Retina (tissue), 1 donor: ENCODE results near the gene MYLK.
A peak's percentile ranks its signal among the peaks of the same experiment; 100 is the strongest.
"Not testable (repeated sequence)": the region's sequence is repeated elsewhere in the genome, so short reads cannot be mapped to it uniquely, and the experiment has no call there.

Experiments
- DNase-seq: peaks from one replicate; pipeline ENCODE4 v3.0.0-alpha.2; 2016

MYLK gene

DNA sequence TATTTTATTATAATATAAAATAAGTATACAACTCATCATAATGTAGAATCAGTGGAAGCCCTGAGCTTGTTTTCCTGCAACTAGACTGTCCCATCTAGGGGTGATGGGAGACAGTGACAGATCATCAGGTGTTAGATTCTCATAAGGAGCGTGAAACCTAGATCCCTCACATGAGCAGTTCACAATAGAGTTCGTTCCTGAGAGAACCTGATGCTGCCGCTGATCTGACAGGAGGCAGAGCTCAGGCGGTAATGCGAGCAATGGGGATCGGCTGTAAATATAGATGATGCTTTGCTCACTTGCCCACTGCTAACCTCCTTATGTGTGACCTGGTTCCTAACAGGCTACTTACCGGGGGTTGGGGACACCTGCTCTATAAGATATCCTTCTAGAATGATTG lies 272.5 kb downstream of the MYLK start:
- not testable (repeated sequence) for DNase-seq

- DNase-seq: no peak
These were observed 273.1 kb downstream of the MYLK start for GRCh38 chr3:123611082-123611481.

DNA sequence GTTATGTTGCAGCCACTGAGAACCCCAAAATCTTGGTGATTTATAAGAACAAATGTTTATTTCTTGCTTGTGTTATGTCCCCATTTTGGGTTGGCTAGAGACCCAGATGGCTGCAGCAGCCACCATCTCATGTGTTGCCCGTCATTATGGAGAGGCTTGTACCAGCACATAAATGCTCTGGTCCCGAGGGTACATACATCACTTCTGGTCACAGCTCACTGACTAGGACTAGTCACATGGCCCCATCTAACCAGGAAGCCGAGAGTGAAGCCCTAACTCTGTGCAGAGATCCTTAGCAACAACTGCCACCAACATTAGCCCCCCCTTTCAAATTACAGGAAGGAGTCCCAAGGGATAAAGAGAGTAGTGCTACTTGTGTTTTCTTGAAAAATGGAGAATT lies 273.8 kb downstream of the MYLK start:
- DNase-seq: peak; percentile 51

GRCh38 chr3:123609063-123609462 lies 275.1 kb downstream of the MYLK start:
- DNase-seq: no peak

DNA sequence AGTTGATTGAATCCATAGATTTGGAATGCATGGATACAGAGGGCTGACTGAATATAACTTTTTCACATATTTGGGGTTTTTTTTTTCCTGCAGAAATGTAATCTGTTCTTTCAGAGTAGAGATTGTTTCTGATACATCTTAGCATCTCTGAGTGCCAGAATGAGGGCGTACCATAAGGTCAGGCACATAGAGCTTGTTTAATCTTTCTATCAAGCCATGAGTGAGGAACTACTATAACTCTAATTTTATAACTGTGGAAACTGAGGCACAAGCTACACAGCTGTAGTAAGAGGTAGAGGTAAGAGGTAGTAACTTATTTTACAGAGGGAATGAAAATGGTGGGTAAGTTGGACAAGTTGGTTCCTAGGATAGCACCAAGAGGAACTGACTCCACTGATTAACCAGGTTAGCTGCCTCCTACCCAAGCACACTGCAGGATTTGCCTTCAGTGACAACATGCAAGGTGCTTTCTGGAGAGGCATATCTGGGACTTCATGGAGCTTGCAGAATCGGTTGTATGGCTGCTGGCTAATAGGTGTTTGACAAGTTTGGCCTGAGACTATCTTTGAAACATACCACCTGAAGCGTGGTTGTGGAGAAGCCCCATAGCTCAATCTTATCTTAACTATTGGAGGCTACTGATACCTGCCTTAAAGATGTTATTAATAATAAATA lies 275.7 kb downstream of the MYLK start:
- no peak for DNase-seq

- DNase-seq: no peak
These were observed 277.6 kb downstream of the MYLK start for GRCh38 chr3:123606527-123606926.

DNA sequence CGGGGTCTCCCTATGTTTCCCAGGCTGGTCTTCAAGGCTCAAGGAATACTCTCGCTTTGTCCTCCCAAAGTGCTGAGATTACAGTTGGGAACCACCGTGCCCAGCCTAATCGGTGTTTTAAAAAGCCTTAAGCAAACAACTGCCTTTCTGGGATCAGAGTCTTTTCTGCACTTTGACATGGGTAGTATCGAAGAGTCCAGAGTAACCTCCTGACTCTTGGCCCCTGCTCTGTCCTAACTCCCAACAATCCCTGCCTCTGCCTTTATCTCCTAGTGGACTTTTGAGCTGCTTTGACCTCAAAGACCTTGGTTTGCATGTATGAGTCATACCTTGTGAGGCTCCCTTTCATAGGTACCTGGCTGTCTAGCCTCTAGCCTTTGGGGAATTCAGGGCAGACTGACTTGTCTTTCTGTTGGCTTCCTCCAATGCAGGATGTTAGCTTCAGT lies 278.3 kb downstream of the MYLK start:
- no peak for DNase-seq

DNA sequence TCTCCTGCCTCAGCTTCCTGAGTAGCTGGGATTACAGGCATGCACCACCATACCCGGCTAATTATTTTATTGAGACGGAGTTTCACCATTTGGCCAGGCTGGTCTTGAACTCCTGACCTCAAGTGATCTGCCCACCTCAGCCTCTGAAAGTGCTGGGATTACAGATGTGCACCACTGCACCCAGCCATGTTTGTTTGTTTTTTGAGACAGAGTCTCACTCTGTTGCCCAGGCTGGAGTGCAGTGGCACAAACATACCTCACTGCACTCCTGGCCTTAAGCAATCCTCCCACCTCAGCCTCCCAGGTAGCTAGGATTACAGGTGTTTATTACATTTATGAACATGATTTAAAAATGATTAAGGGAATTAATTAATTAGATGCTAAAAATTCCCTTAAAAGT lies 281.0 kb downstream of the MYLK start:
- DNase-seq: not testable (repeated sequence)

DNA sequence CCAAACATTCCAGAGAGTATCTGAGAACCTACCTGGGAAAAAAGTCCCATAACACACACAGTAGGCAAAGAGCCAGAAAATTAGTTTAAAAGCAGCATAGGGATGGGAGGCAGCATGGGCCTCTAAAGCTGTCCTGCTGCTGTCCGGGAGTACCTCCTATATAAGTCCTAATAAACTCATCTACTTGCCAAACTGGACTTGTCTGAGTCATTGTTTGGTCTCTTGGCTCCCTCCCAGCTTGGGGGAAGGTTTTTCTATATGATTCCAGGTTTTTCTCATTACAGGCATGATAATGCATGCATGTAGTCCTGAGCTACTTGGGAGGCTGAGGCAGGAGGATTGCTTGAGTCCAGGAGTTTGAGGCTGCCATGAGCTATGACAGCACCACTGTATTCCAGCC lies 281.8 kb downstream of the MYLK start:
- no peak for DNase-seq

- DNase-seq: not testable (repeated sequence)
These were observed 283.3 kb downstream of the MYLK start for GRCh38 chr3:123600863-123601262.

DNA sequence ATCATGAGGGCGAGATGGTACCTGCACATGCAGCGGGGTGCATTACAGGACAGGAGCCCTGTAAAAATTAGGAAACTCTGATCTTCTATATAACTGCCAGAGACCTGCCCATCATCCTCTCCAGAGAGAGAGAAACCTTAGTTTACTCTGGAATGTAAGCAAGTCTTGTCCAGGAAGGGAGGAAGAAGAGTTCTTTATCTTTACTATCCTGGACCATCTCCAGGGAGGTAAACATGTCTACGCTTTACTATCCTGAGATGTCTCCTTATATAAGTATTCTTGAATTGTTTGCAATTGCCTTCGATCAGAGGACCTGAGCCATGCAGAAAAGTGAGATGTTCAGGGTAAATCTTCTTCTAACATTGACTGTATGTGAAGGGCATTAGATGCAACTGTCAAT lies 286.6 kb downstream of the MYLK start:
- no peak for DNase-seq

DNA sequence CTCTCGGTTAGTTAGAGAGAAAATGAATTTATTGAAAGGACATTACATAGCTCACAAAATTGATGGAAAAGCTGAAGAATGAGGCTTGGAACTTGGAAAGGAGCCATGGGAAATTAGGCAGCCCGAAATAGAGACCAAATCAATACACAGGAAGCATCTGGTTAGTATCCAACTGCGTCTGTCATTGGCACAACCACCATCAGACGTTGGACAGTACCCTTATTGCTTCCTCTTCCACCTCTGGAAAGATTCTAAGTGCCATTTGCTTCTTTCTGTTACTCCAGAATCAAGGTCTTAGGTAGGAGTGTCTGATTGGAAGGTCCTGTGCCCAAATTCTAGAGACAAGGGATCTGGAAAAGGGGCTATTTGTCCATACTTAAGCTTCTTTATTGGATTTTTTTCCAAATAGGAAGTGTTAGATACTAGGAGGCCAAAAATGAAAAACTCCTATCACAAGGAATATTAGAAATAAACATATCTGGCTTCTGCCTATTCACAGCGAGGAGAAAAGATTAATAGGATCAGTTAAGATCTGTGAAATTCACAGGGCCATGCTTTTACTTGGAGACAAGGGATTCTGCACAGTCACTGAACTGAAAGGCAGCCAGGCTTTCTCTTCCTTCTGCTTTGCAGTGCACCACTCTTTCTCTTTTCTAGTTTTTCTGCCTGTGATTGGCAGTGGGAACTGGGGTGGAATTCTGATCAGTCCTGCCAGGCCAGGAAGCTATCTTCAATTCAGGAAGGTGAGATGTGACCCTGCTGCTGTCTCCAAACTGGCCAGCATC lies 288.5 kb downstream of the MYLK start:
- no peak for DNase-seq

DNA sequence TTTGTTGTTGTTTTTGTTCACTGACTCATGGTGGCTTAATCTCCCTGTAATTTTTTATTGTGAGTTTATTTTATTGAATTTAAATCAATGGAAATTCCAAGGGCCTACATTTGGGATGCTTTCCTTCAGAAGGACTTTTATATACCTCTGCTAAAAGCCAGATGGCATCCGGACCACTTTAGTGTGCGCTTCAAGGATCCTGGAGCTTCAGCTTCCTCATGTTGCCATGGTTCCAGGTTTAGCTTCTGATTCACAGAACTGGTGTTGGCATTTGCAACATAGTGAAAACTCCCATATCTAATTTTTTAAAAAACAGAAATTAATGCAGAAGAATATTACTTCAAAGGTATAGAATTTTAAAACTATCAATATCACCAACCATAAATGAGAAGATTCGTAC lies 290.8 kb downstream of the MYLK start:
- no peak for DNase-seq

DNA sequence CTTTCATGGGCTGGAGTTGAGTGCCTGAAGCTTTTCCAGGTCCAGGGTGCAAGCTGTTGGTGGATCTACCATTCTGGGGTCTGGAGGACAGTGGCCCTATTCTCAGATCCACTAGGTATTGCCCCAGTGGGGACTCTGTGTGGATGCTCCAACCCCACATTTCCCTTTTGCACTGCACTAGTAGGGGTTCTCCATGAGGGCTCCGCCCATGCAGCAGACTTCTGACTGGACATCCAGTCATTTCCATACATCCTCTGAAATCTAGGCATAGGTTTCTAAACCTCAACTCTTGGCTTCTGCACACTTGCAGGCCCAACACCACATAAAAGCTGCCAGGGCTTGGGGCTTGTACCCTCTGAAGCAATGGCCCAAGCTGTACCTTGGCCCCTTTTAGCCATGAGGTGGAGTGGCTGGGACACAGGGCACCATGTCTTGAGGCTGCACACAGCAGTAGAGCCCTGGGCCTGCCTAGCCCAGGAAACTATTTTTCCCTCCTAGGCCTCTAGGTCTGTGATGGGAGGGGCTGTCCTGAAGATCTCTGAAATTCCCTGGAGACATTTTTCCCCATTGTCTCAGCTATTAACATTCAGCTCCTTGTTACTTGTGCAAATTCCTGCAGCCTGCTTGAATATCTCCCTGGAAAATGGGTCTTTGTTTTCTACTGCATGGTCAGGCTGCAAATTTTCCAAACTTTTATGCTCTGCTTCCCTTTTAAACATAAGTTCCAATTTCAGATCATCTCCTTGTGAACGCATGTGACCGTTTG lies 293.3 kb downstream of the MYLK start:
- no peak for DNase-seq

GRCh38 chr3:123587401-123587800 lies 296.7 kb downstream of the MYLK start:
- DNase-seq: no peak

DNA sequence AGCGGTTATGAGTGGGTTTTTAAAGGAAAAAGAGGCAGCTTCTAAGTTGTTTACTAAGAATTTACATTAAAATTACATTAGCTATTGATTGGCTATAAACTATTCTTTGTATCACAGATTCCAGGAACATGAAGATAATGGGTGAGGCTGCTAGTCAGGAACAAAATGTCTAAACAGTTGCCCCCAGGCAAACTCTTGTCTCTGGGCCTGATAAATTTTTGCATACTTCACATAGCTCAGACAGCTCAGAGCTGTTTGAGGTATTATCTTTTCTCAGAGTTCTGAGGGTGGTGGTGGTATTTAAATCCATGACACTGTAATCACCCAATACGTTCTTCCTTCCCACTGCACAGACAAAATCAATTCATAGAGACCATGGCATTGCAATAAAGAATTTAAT lies 297.2 kb downstream of the MYLK start:
- no peak for DNase-seq

- DNase-seq: peak; percentile 81
These were observed 298.0 kb downstream of the MYLK start for GRCh38 chr3:123586131-123586530.

- DNase-seq: peak; percentile 99
These were observed 298.9 kb downstream of the MYLK start, which contains the start of gene HACD2 for GRCh38 chr3:123584988-123585937. HACD2 (minus strand) TSS chr3:123585053; CDS start chr3:123585027, 26 bp downstream.

GRCh38 chr3:123584284-123584987 lies 299.7 kb downstream of the MYLK start:
- DNase-seq: peak; percentile 70

DNA sequence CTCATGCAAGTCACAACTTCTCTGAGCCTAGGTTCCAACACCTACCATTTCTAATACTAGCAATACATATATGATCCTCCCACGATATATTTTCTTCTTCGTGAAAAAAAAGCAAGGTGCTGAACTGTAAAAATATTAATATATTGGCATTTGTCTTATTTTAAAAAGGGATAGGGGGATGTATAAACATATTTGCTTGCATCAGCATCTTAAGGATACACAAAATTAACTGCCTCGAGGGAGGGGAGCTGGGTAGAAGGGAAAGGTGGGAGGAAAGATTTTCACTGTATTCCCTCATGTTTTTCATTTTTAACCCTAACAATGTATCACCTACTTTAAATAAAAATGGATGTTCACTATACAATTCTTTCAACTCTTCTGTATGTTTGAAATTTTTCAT lies 300.6 kb downstream of the MYLK start:
- no peak for DNase-seq

DNA sequence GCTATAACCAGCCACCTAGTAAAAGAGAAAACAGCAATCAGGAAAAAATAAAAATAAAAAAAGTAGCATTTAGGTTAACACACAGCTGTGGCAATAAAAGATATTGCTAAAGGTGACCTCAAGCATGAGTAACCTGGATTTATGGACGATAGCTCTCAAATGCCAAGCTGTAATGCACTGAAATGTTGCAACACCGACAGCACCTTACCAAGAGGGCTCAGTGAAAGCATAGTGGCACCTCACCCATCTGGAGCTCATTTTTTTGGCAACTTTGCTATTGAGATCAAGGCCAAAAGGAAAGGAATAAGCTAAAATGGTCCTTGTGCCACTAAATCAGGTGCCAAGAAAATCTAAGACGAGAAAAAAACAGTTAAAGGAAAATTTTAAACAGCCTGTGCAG lies 301.8 kb downstream of the MYLK start:
- no peak for DNase-seq

DNA sequence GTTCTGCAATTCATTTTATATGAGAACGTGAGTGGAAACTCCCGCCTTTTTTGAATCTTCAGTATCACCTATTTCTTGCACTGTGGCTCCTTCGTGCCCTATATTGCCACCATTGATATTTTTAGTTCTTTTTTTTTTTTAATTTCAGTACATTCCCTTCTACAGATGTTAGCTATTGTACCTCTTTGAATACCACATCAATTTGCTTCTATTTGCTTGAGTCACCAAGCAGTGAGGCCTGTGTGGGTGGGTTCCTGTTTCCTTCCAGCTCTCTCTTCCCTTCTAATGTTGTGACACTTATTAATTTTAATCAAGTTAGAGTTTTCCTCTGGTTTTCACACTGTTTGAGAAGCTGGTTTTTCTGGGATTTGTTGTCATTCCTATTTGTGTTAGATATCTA lies 308.0 kb downstream of the MYLK start:
- no peak for DNase-seq
